Epithelial cell of umbilical artery (primary cell): ENCODE data around the gene SUMF2. TPM values are rescaled to one million over a fixed set of nuclear protein-coding genes. Genes with fewer than 3 reads are reported as not detected.

ENCODE experiments used
- total RNA-seq: library from RNA; depleted of rRNA; stranded (reverse); fragments of >200 nt; gene quantifications from 2 replicates; pipeline ENCODE4 v1.2.3, GENCODE V29; 2014

Gene SUMF2
- total RNA-seq, result 160 and 166 TPM in 2 replicates

GRCh38 chr7:56063882-56064625, at the start of gene SUMF2:
TSS of gene SUMF2 (plus strand) at chr7:56064286. CDS start at chr7:56064312, 26 bp downstream.

GRCh38 chr7:56051339-56052191, 12.5 kb upstream of the SUMF2 start, which contains the start of the genes CCT6A and PSPH:
TSS of gene CCT6A (plus strand) at chr7:56051765. CDS start at chr7:56051849, 84 bp downstream.
TSS of gene PSPH (minus strand) at chr7:56051444. CDS start at chr7:56021212, 30,232 bp downstream.

GRCh38 chr7:56092789-56093531, 28.9 kb downstream of the SUMF2 start, which contains the start of gene PHKG1:
TSS of gene PHKG1 (minus strand) at chr7:56092952. CDS start at chr7:56088941, 4,011 bp downstream.

GRCh38 chr7:56106108-56107073, 42.3 kb downstream of the SUMF2 start, which contains the start of gene CHCHD2:
TSS of gene CHCHD2 (minus strand) at chr7:56106476. CDS start at chr7:56106413, 63 bp downstream.

GRCh38 chr7:56115852-56116538, 51.9 kb downstream of the SUMF2 start, which contains the start of gene NUPR2:
TSS of gene NUPR2 (minus strand) at chr7:56116417. CDS start at chr7:56116314, 103 bp downstream.

Other genes with a start within 250 kb of the SUMF2 start
- gene SEPTIN14, start 201.5 kb upstream of the SUMF2 start, total RNA-seq, result not detected in 2 replicates
- gene ZNF713, start 176.8 kb upstream of the SUMF2 start, total RNA-seq, result 1.9 and 2.4 TPM in 2 replicates
- gene MRPS17, start 112.4 kb upstream of the SUMF2 start, total RNA-seq, result 23.7 and 33.3 TPM in 2 replicates
- 35.6 and 41.6 TPM in 2 replicates for gene NIPSNAP2, start 99.7 kb upstream of the SUMF2 start, total RNA-seq
- 49.0 and 110 TPM in 2 replicates for gene PSPH, start 12.8 kb upstream of the SUMF2 start, total RNA-seq
- gene CCT6A, start 12.5 kb upstream of the SUMF2 start, total RNA-seq, result 322 and 375 TPM in 2 replicates
- gene PHKG1, start 28.7 kb downstream of the SUMF2 start, total RNA-seq, result not detected in 2 replicates
- 358 and 559 TPM in 2 replicates for gene CHCHD2, start 42.2 kb downstream of the SUMF2 start, total RNA-seq
- not detected in 2 replicates for gene NUPR2, start 52.1 kb downstream of the SUMF2 start, total RNA-seq